Sigmoid colon (tissue), 4 donors: ENCODE data around the gene VEGFA.

Experiments used
- POLR2A ChIP-seq, 2 donors: fragments of 450-650 bp; IDR thresholded peaks; one replicate each; pipeline ENCODE4 v1.6.1; 2016; ENCODE audit warnings: antibody characterized with exemption in 2 of 2, mild to moderate bottlenecking in 2 of 2, moderate library complexity in 2 of 2
- POLR2AphosphoS5 ChIP-seq, 4 donors: sonication (generic); formaldehyde crosslinking; IDR thresholded peaks; one replicate each; pipeline ENCODE4 v1.6.1; 2017; ENCODE audit warnings: antibody characterized with exemption in 4 of 4
- TF ChIP-seq, protein P1 (sequence below), 4 experiments: fragments of 450-650 bp in 3 of 4; fragments of 200-600 bp in 1 of 4; IDR thresholded peaks; one replicate each; pipeline ENCODE4 v1.5.1; 2016 to 2019; ENCODE audit warnings: antibody characterized with exemption in 4 of 4, mild to moderate bottlenecking in 3 of 4, moderate library complexity in 2 of 4

DNA sequence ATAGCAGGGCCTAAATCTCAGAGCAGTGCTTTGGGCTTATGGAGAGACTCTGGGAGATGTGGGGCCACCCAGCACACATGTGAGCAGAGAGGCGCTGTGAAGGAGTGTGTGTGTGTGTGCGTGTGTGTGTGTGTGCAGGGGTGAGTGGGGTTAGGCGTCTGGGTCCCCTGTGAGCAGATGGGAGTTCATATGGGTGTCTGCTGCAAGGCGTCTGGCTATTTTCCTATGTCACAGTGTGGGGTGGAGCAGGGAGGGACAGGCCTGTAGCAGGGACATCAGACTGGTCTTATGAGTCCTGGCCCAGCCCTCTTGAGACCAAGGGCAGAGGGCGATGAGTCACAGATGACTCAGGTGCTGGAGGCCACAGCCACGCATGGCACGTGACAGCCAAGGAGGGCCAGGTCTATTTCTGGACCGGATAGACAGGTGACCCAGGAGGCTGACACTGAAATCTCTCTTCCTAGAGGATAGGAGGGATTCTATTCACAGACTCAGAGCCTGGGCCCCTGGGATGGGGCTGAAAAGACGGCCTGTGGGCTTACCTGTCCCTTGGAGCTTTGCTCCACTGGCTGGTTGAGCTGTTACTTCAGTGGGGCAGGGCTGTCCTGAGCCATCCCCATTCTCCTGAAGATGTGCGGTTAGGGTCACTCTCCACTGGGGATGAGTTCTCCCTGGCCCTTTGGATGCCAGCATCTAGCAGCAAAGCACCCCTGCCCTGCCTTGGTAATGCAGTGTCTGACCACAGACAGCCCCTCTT, 28.9 kb downstream of the VEGFA start:
- TF ChIP-seq POLR2A (IDR thresholded peaks at IDR 0.05): peak in 1 of 2 donors; percentile 52
- TF ChIP-seq, protein P1, sequence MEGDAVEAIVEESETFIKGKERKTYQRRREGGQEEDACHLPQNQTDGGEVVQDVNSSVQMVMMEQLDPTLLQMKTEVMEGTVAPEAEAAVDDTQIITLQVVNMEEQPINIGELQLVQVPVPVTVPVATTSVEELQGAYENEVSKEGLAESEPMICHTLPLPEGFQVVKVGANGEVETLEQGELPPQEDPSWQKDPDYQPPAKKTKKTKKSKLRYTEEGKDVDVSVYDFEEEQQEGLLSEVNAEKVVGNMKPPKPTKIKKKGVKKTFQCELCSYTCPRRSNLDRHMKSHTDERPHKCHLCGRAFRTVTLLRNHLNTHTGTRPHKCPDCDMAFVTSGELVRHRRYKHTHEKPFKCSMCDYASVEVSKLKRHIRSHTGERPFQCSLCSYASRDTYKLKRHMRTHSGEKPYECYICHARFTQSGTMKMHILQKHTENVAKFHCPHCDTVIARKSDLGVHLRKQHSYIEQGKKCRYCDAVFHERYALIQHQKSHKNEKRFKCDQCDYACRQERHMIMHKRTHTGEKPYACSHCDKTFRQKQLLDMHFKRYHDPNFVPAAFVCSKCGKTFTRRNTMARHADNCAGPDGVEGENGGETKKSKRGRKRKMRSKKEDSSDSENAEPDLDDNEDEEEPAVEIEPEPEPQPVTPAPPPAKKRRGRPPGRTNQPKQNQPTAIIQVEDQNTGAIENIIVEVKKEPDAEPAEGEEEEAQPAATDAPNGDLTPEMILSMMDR (IDR thresholded peaks at IDR 0.05): no peak
- TF ChIP-seq POLR2AphosphoS5 (IDR thresholded peaks at IDR 0.05): peak in 1 of 4 donors; percentile 12
